Measurements from ENCODE around the gene SLC9A7. TPM values are rescaled to one million over a fixed set of nuclear protein-coding genes. Genes with fewer than 3 reads are reported as not detected.

The SLC9A7 gene
- polyA plus RNA-seq, 1 experiment, result 15.3 TPM

- ChIA-PET CTCF (no interaction called here), POLR2A (interaction anchor here (0.6 kb wide), 1 partner anchor 179 kb away, joined by 5 read pairs; no protein-coding TSS in a partner anchor)
- DNase-seq (ENCODE audit: low read depth, low spot score), result no peak
- H3K27ac ChIP-seq (ENCODE audit: low read depth, low read length), result no peak overlapping the region
- TF ChIP-seq, protein P1, sequence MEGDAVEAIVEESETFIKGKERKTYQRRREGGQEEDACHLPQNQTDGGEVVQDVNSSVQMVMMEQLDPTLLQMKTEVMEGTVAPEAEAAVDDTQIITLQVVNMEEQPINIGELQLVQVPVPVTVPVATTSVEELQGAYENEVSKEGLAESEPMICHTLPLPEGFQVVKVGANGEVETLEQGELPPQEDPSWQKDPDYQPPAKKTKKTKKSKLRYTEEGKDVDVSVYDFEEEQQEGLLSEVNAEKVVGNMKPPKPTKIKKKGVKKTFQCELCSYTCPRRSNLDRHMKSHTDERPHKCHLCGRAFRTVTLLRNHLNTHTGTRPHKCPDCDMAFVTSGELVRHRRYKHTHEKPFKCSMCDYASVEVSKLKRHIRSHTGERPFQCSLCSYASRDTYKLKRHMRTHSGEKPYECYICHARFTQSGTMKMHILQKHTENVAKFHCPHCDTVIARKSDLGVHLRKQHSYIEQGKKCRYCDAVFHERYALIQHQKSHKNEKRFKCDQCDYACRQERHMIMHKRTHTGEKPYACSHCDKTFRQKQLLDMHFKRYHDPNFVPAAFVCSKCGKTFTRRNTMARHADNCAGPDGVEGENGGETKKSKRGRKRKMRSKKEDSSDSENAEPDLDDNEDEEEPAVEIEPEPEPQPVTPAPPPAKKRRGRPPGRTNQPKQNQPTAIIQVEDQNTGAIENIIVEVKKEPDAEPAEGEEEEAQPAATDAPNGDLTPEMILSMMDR (IDR thresholded peaks at IDR 0.05; ENCODE audit: low read depth, low read length), result no peak
- H3K27me3 ChIP-seq (ENCODE audit: control insufficient read depth, insufficient read depth, low read length), result no peaks in the 10 kb centered on the region
- no peaks in the 10 kb centered on the region for H3K9me3 ChIP-seq (ENCODE audit: control insufficient read depth, insufficient read depth, low read length)
- no peak overlapping the region for H3K4me3 ChIP-seq (ENCODE audit: low read depth, low read length)
These were observed 3.2 kb downstream of the SLC9A7 start for GRCh38 chrX:46755671-46756070.

- TF ChIP-seq, protein P1 (IDR thresholded peaks at IDR 0.05; ENCODE audit: low read depth, low read length), result no peak
These were observed 4.3 kb downstream of the SLC9A7 start for GRCh38 chrX:46754586-46755061.

GRCh38 chrX:46754036-46754435, 4.9 kb downstream of the SLC9A7 start:
- no peak for DNase-seq (ENCODE audit: low read depth, low spot score)
- Histone ChIP-seq H3K4me3 (ENCODE audit: low read depth, low read length) (no peak overlapping the region), H3K27ac (ENCODE audit: low read depth, low read length) (no peak overlapping the region), H3K27me3 (ENCODE audit: control insufficient read depth, insufficient read depth, low read length) (no peaks in the 10 kb centered on the region), H3K9me3 (ENCODE audit: control insufficient read depth, insufficient read depth, low read length) (no peaks in the 10 kb centered on the region)
- ChIA-PET POLR2A (no interaction called here), CTCF (no interaction called here)
- TF ChIP-seq, protein P1 (IDR thresholded peaks at IDR 0.05; ENCODE audit: low read depth, low read length), result no peak

More at GRCh38 chrX:46754586-46755061, 4.3 kb downstream of the SLC9A7 start:
- no peak for DNase-seq (ENCODE audit: low read depth, low spot score)
- Histone ChIP-seq H3K4me3 (ENCODE audit: low read depth, low read length) (no peak overlapping the region), H3K27me3 (ENCODE audit: control insufficient read depth, insufficient read depth, low read length) (no peaks in the 10 kb centered on the region), H3K9me3 (ENCODE audit: control insufficient read depth, insufficient read depth, low read length) (no peaks in the 10 kb centered on the region), H3K27ac (ENCODE audit: low read depth, low read length) (no peak overlapping the region)
- ChIA-PET CTCF (no interaction called here), POLR2A (no interaction called here)

- Histone ChIP-seq H3K27ac (ENCODE audit: low read depth, low read length) (no peak overlapping the region), H3K4me3 (ENCODE audit: low read depth, low read length) (no peak overlapping the region), H3K27me3 (ENCODE audit: control insufficient read depth, insufficient read depth, low read length) (no peaks in the 10 kb centered on the region), H3K9me3 (ENCODE audit: control insufficient read depth, insufficient read depth, low read length) (no peaks in the 10 kb centered on the region)
- DNase-seq (ENCODE audit: low read depth, low spot score), result no peak
- ChIA-PET CTCF (no interaction called here), POLR2A (no interaction called here)
- TF ChIP-seq, protein P1 (IDR thresholded peaks at IDR 0.05; ENCODE audit: low read depth, low read length), result no peak
These were observed 8.0 kb downstream of the SLC9A7 start for GRCh38 chrX:46750889-46751288.

- CTCF ChIA-PET, result no interaction called here
- TF ChIP-seq, protein P1 (IDR thresholded peaks at IDR 0.05; ENCODE audit: low read depth, low read length), result no peak
- Histone ChIP-seq H3K27ac (ENCODE audit: low read depth, low read length) (no peak overlapping the region), H3K27me3 (ENCODE audit: control insufficient read depth, insufficient read depth, low read length) (no peaks in the 10 kb centered on the region), H3K4me3 (ENCODE audit: low read depth, low read length) (no peak overlapping the region), H3K9me3 (ENCODE audit: control insufficient read depth, insufficient read depth, low read length) (no peaks in the 10 kb centered on the region)
- POLR2A ChIA-PET, result no interaction called here
- DNase-seq (ENCODE audit: low read depth, low spot score), result no peak
These were observed 14.9 kb downstream of the SLC9A7 start for GRCh38 chrX:46744009-46744408.

Data from AG04450 (cell line).